Transverse colon (tissue), 4 donors: ENCODE measurements around the gene GRAMD1B.

Source experiments
- EP300 ChIP-seq: sonication (generic); formaldehyde crosslinking; IDR thresholded peaks from one replicate; pipeline ENCODE4 v1.6.1; 2017; ENCODE audit warnings: antibody characterized with exemption, low read depth
- POLR2A ChIP-seq: fragments of 450-650 bp; IDR thresholded peaks from one replicate; pipeline ENCODE4 v1.6.1; 2016; ENCODE audit warnings: antibody characterized with exemption, mild to moderate bottlenecking, moderate library complexity
- POLR2AphosphoS5 ChIP-seq, 3 donors: sonication (generic); formaldehyde crosslinking; IDR thresholded peaks; one replicate each; pipeline ENCODE4 v1.6.1; 2016; ENCODE audit warnings: antibody characterized with exemption in 3 of 3
- TF ChIP-seq, protein P1 (sequence below), 5 experiments: fragments of 200-600 bp in 3 of 5; fragments of 450-650 bp in 2 of 5; sonication (generic) in 3 of 5; IDR thresholded peaks; 1 replicate in 2 of 5; 2 replicates in 3 of 5; pipeline ENCODE4 v1.5.1; 2016 to 2017; ENCODE audit warnings: antibody characterized with exemption in 5 of 5, inconsistent platforms in 3 of 5, mild to moderate bottlenecking in 2 of 5, moderate library complexity in 1 of 5

GRCh38 chr11:123434911-123435310 lies 4.8 kb downstream of the GRAMD1B start:
- TF ChIP-seq EP300 (no peak), POLR2AphosphoS5 (IDR thresholded peaks at IDR 0.05) (no peak), POLR2A (no peak)
- TF ChIP-seq, protein P1, sequence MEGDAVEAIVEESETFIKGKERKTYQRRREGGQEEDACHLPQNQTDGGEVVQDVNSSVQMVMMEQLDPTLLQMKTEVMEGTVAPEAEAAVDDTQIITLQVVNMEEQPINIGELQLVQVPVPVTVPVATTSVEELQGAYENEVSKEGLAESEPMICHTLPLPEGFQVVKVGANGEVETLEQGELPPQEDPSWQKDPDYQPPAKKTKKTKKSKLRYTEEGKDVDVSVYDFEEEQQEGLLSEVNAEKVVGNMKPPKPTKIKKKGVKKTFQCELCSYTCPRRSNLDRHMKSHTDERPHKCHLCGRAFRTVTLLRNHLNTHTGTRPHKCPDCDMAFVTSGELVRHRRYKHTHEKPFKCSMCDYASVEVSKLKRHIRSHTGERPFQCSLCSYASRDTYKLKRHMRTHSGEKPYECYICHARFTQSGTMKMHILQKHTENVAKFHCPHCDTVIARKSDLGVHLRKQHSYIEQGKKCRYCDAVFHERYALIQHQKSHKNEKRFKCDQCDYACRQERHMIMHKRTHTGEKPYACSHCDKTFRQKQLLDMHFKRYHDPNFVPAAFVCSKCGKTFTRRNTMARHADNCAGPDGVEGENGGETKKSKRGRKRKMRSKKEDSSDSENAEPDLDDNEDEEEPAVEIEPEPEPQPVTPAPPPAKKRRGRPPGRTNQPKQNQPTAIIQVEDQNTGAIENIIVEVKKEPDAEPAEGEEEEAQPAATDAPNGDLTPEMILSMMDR (IDR thresholded peaks at IDR 0.05): no peak
